GM18517 (cell line): ENCODE results near the gene HS1BP3.

Experiments
- ATAC-seq: cut with Tn5 transposase; IDR thresholded peaks from one replicate; pipeline ENCODE4 v1.9.1; 2021; ENCODE audit warnings: mild to moderate bottlenecking, moderate library complexity; ENCODE audit not compliant: unreplicated experiment

Gene HS1BP3

GRCh38 chr2:20675701-20676352, 24.9 kb upstream of the HS1BP3 start:
- peak; percentile 69 for ATAC-seq

GRCh38 chr2:20674974-20675679, 24.2 kb upstream of the HS1BP3 start:
- ATAC-seq: no peak

GRCh38 chr2:20674309-20674965, 23.5 kb upstream of the HS1BP3 start:
- no peak for ATAC-seq

GRCh38 chr2:20673686-20674308, 22.9 kb upstream of the HS1BP3 start:
- no peak for ATAC-seq

- ATAC-seq: no peak
Measured at GRCh38 chr2:20672201-20672951, 21.5 kb upstream of the HS1BP3 start.

GRCh38 chr2:20671736-20672080, 20.8 kb upstream of the HS1BP3 start:
- no peak for ATAC-seq

GRCh38 chr2:20671036-20671735, 20.3 kb upstream of the HS1BP3 start:
- no peak for ATAC-seq

GRCh38 chr2:20670315-20671035, 19.6 kb upstream of the HS1BP3 start:
- no peak for ATAC-seq

- no peak for ATAC-seq
Measured at GRCh38 chr2:20669562-20670314, 18.8 kb upstream of the HS1BP3 start.

GRCh38 chr2:20668871-20669475, 18.1 kb upstream of the HS1BP3 start:
- ATAC-seq: no peak

GRCh38 chr2:20668451-20668850, 17.6 kb upstream of the HS1BP3 start:
- ATAC-seq: no peak

GRCh38 chr2:20667531-20668401, 16.9 kb upstream of the HS1BP3 start:
- ATAC-seq: no peak

GRCh38 chr2:20667151-20667530, 16.2 kb upstream of the HS1BP3 start:
- no peak for ATAC-seq

- no peak for ATAC-seq
Measured at GRCh38 chr2:20666304-20667150, 15.6 kb upstream of the HS1BP3 start, which contains the start of gene GDF7. Gene GDF7 (plus strand): TSS chr2:20667144. CDS start chr2:20667240, 96 bp downstream.

- ATAC-seq: no peak
Measured at GRCh38 chr2:20666005-20666303, 15.1 kb upstream of the HS1BP3 start.

- no peak for ATAC-seq
Measured at GRCh38 chr2:20665243-20666004, 14.5 kb upstream of the HS1BP3 start.
